IMR-90 (cell line): Measurements from ENCODE around the gene PPP1R9A. TPM values are rescaled to one million over a fixed set of nuclear protein-coding genes. Genes with fewer than 3 reads are reported as not detected.

Experiments
- ATAC-seq: fragments of 200-7000 bp; cut with Tn5 transposase; 2 replicates; pipeline ENCODE4 v1.9.1; 2020; ENCODE audit warnings: low read depth, mild to moderate bottlenecking, moderate library complexity
- BruUV-seq: library from RNA; stranded (reverse); fragments of 400-500 nt; replicated peaks from 2 replicates; lab custom pipeline; 2021; lab: Mats Ljungman, UMichigan
- CTCF ChIA-PET: fragments of 300-600 bp; formaldehyde crosslinking; extraction: SDS; loops from one replicate; lab custom pipeline; 2021; ENCODE audit warnings: antibody characterized with exemption; lab: Yijun Ruan, JAX
- POLR2A ChIA-PET: fragments of 300-600 bp; sonication (Branson Sonifier 250); formaldehyde crosslinking; loops from one replicate; lab custom pipeline; 2022; ENCODE audit warnings: antibody characterized with exemption; ENCODE audit not compliant: unreplicated experiment; lab: Charles Lee
- DNase-seq: peaks from one replicate; pipeline ENCODE4 v3.0.0; 2013
- H2AFZ ChIP-seq: replicated peaks from 2 replicates; pipeline ENCODE3; 2013; ENCODE audit warnings: low read length, mild to moderate bottlenecking; ENCODE audit not compliant: poor library complexity
- H2AK5ac ChIP-seq: 2 replicates; pipeline ENCODE4 v1.6.1; 2013; ENCODE audit warnings: low read depth, low read length, inconsistent platforms
- H2AK9ac ChIP-seq: replicated peaks from 2 replicates; pipeline ENCODE3; 2013; ENCODE audit warnings: mild to moderate bottlenecking, low read depth, low read length, moderate library complexity; ENCODE audit not compliant: poor library complexity
- H2BK120ac ChIP-seq: 2 replicates; pipeline ENCODE4 v1.6.1; 2013; ENCODE audit warnings: low read depth, low read length, inconsistent platforms
- H2BK15ac ChIP-seq: 3 replicates; pipeline ENCODE4 v1.6.1; 2013; ENCODE audit warnings: low read depth, low read length, inconsistent platforms
- H2BK20ac ChIP-seq: 2 replicates; pipeline ENCODE4 v1.6.1; 2013; ENCODE audit warnings: low read depth, mild to moderate bottlenecking, inconsistent platforms, low read length, moderate library complexity
- H2BK5ac ChIP-seq: 2 replicates; pipeline ENCODE4 v1.6.1; 2013; ENCODE audit warnings: mild to moderate bottlenecking, low read depth, low read length, inconsistent platforms; ENCODE audit not compliant: poor library complexity, severe bottlenecking
- H3K14ac ChIP-seq: replicated peaks from 2 replicates; pipeline ENCODE4 v1.6.1; 2013; ENCODE audit warnings: low read depth, low read length, inconsistent platforms
- H3K18ac ChIP-seq: 2 replicates; pipeline ENCODE4 v1.6.1; 2013; ENCODE audit warnings: low read depth, low read length, control low read depth
- H3K23ac ChIP-seq: 2 replicates; pipeline ENCODE4 v1.6.1; 2013; ENCODE audit warnings: low read depth, low read length, inconsistent platforms
- H3K27ac ChIP-seq: 2 replicates; pipeline ENCODE4 v1.5.1; 2013; ENCODE audit warnings: mild to moderate bottlenecking, control low read depth, low read length; ENCODE audit not compliant: insufficient read depth
- H3K27me3 ChIP-seq: 2 replicates; pipeline ENCODE4 v1.6.1; 2013; ENCODE audit warnings: low read length; ENCODE audit not compliant: control insufficient read depth, insufficient read depth
- H3K36me3 ChIP-seq: 2 replicates; pipeline ENCODE4 v1.6.1; 2013; ENCODE audit warnings: low read length, mixed read lengths; ENCODE audit not compliant: control insufficient read depth, insufficient read depth
- H3K4ac ChIP-seq: 2 replicates; pipeline ENCODE4 v1.6.1; 2013; ENCODE audit warnings: low read depth, low read length, inconsistent platforms
- H3K4me1 ChIP-seq: 2 replicates; pipeline ENCODE4 v1.6.1; 2013; ENCODE audit warnings: low read length, mixed read lengths; ENCODE audit not compliant: control insufficient read depth, insufficient read depth
- H3K4me2 ChIP-seq: 2 replicates; pipeline ENCODE4 v1.6.1; 2013; ENCODE audit warnings: low read depth, mild to moderate bottlenecking, control low read depth, low read length, moderate library complexity
- H3K4me3 ChIP-seq: 2 replicates; pipeline ENCODE4 v1.5.1; 2013; ENCODE audit warnings: low read depth, mild to moderate bottlenecking, control low read depth, low read length, moderate library complexity; ENCODE audit not compliant: insufficient read depth
- H3K56ac ChIP-seq: 2 replicates; pipeline ENCODE4 v1.6.1; 2013; ENCODE audit warnings: low read length, inconsistent platforms; ENCODE audit not compliant: insufficient read depth; ENCODE audit errors: extremely low read depth
- H3K79me1 ChIP-seq, 2 experiments: 2 replicates each; pipeline ENCODE4 v1.6.1; 2013; ENCODE audit warnings: low read length in 2 of 2, inconsistent platforms in 1 of 2, low read depth in 1 of 2
- H3K9ac ChIP-seq: 2 replicates; pipeline ENCODE4 v1.6.1; 2013; ENCODE audit warnings: low read depth, low read length, control low read depth
- H3K9me1 ChIP-seq: 2 replicates; pipeline ENCODE4 v1.6.1; 2013; ENCODE audit warnings: low read length, inconsistent platforms; ENCODE audit not compliant: insufficient read depth
- H3K9me3 ChIP-seq: 2 replicates; pipeline ENCODE4 v1.6.1; 2013; ENCODE audit warnings: low read length; ENCODE audit not compliant: control insufficient read depth, insufficient read depth
- H4K20me1 ChIP-seq: 2 replicates; pipeline ENCODE4 v1.6.1; 2013; ENCODE audit warnings: low read length, inconsistent platforms; ENCODE audit not compliant: insufficient read depth
- H4K5ac ChIP-seq: 2 replicates; pipeline ENCODE4 v1.6.1; 2013; ENCODE audit warnings: mild to moderate bottlenecking, low read depth, low read length, control low read depth
- H4K8ac ChIP-seq, 2 experiments: 2 replicates each; pipeline ENCODE4 v1.6.1; 2013; ENCODE audit warnings: low read depth in 2 of 2, low read length in 2 of 2, control low read depth in 1 of 2, inconsistent platforms in 1 of 2
- H4K91ac ChIP-seq: 2 replicates; pipeline ENCODE4 v1.6.1; 2013; ENCODE audit warnings: low read depth, low read length, inconsistent platforms; ENCODE audit not compliant: insufficient read depth
- BHLHE40 ChIP-seq: fragments of 150-350 bp; IDR thresholded peaks from 2 replicates; pipeline ENCODE4 v1.6.1; 2016; ENCODE audit warnings: mild to moderate bottlenecking, low read depth, low read length
- CEBPB ChIP-seq: IDR thresholded peaks from 2 replicates; pipeline ENCODE4 v1.6.1; 2012; ENCODE audit warnings: low read depth, low read length, improper control_type of control experiment
- CHD1 ChIP-seq: IDR thresholded peaks from 2 replicates; pipeline ENCODE4 v1.6.1; 2012; ENCODE audit warnings: low read depth, low read length, improper control_type of control experiment
- FOS ChIP-seq: fragments of 150-350 bp; IDR thresholded peaks from 2 replicates; pipeline ENCODE4 v1.6.1; 2016; ENCODE audit warnings: low read depth, low read length
- MAFK ChIP-seq: IDR thresholded peaks from 2 replicates; pipeline ENCODE4 v1.6.1; 2012; ENCODE audit warnings: low read depth, low read length, improper control_type of control experiment
- MAZ ChIP-seq: IDR thresholded peaks from 2 replicates; pipeline ENCODE4 v1.6.1; 2012; ENCODE audit warnings: low read depth, mild to moderate bottlenecking, low read length, improper control_type of control experiment, moderate library complexity, borderline replicate concordance
- MXI1 ChIP-seq: IDR thresholded peaks from 2 replicates; pipeline ENCODE4 v1.6.1; 2012; ENCODE audit warnings: low read depth, mild to moderate bottlenecking, low read length, moderate library complexity, borderline replicate concordance
- NFE2L2 ChIP-seq: fragments of 150-350 bp; IDR thresholded peaks from 2 replicates; pipeline ENCODE4 v1.6.1; 2016; ENCODE audit warnings: low read depth, mild to moderate bottlenecking, low read length
- POLR2A ChIP-seq: IDR thresholded peaks from 2 replicates; pipeline ENCODE4 v1.6.1; 2012; ENCODE audit warnings: mild to moderate bottlenecking, low read depth, low read length
- RAD21 ChIP-seq: IDR thresholded peaks from 2 replicates; pipeline ENCODE4 v1.6.1; 2012; ENCODE audit warnings: low read length, improper control_type of control experiment
- RCOR1 ChIP-seq: IDR thresholded peaks from 2 replicates; pipeline ENCODE4 v1.6.1; 2012; ENCODE audit warnings: mild to moderate bottlenecking, low read length, improper control_type of control experiment; ENCODE audit not compliant: insufficient replicate concordance
- RFX5 ChIP-seq: IDR thresholded peaks from 2 replicates; pipeline ENCODE4 v1.8.0; 2012; ENCODE audit warnings: low read depth, mild to moderate bottlenecking, low read length, moderate library complexity
- SMC3 ChIP-seq: fragments of 150-350 bp; IDR thresholded peaks from 2 replicates; pipeline ENCODE4 v1.6.1; 2016; ENCODE audit warnings: low read depth, mild to moderate bottlenecking, antibody characterized with exemption, low read length, moderate library complexity
- WGBS, 2 experiments: methylation state at CpG; one replicate each; pipeline versions ENCODE4 v1.1.5 to v1.1.7; 2013; ENCODE audit warnings: missing lambda C conversion rate in 2 of 2; ENCODE audit not compliant: insufficient read length in 1 of 2; ENCODE audit errors: extremely low coverage in 2 of 2; 5-methylcytosine and 5-hydroxymethylcytosine counted together
- dilution Hi-C: fragments of 300-500 bp; cut with HindIII; formaldehyde crosslinking; loops from one replicate; pipeline ENCODE4 v1.14.3; 2018; ENCODE audit warnings: low sequenced_read_pairs; ENCODE audit not compliant: unreplicated experiment
- in situ Hi-C: fragments of 300-500 bp; cut with MboI; formaldehyde crosslinking; loops from 3 replicates; pipeline ENCODE4 v1.14.3; 2019; ENCODE audit warnings: low sequenced_read_pairs, inconsistent platforms, mixed read lengths
- intact Hi-C: fragments of 100-400 bp; cut with micrococcal nuclease; formaldehyde crosslinking; loops from 2 replicates; pipeline ENCODE4 v1.10.0; 2022
- polyA plus RNA-seq, 3 experiments: library from polyadenylated mRNA; depleted of rRNA; stranded (reverse); fragments of >200 nt; gene quantifications; 2 replicates each; pipeline ENCODE4 v1.2.3, GENCODE V29; 2012; ENCODE audit warnings: low replicate concordance in 1 of 3
- total RNA-seq: library from RNA; depleted of rRNA; stranded (reverse); fragments of >200 nt; gene quantifications from 2 replicates; pipeline ENCODE4 v1.2.3, GENCODE V29; 2012
- TF ChIP-seq, protein P1 (sequence below): conservative IDR thresholded peaks from 2 replicates; pipeline ENCODE4 v1.5.1; 2012; ENCODE audit warnings: mild to moderate bottlenecking, low read depth, low read length, improper control_type of control experiment
- TF ChIP-seq, protein P2 (sequence below): fragments of 150-350 bp; IDR thresholded peaks from 2 replicates; pipeline ENCODE4 v1.6.1; 2017; ENCODE audit warnings: mild to moderate bottlenecking, antibody characterized with exemption, low read length, low read depth
- TF ChIP-seq, protein P3 (sequence below): fragments of 150-350 bp; IDR thresholded peaks from 2 replicates; pipeline ENCODE4 v1.6.1; 2016; ENCODE audit warnings: low read depth, mild to moderate bottlenecking, low read length, moderate library complexity, borderline replicate concordance

PPP1R9A gene
- total and polyA plus RNA-seq, 2 of the 4 experiments (the other 2 are of a cell fraction): not detected

DNA sequence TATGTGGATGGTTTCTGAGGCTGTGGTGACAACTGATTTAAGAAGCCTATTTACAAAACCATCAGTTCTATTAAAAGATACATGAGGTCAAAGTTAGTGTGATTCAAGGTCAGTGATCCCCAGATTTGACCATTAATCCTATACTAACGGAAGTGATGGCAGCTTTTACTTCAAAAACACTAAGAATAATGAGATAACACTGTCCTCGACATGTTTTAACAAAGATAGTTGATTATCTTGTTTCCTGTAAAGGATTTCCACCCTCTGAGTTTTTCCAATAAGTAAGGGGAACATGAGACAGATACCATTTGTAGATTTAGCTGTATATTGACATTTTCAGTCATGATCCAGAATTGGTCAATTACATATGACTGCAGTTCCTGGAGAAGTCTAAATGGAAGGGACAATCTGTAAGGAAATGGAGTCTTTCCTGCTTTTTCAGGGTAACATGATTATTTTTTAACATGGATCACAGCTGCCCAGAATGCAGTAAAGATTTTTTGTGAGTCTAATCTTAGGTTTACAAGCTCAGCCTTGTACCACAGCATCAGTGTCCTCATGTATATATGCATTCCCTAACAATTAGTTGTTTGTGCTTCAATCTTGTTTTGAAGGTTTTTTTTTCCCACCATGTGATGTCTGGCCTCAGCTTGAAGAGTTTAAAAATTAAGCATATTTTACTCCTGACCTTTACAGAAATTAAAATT is 188.0 kb downstream of the PPP1R9A start:
- H3K56ac ChIP-seq: no peak overlapping the region
- H2BK20ac ChIP-seq: no peak overlapping the region
- no peak overlapping the region for H3K9ac ChIP-seq
- no peaks in the 10 kb centered on the region for H3K4me1 ChIP-seq
- H3K23ac ChIP-seq: no peak overlapping the region
- DNase-seq (no peak), ATAC-seq (no peak)
- H3K27me3 ChIP-seq: no peaks in the 10 kb centered on the region
- in situ Hi-C loops (no loop called here), intact Hi-C loops (no loop called here), dilution Hi-C loops (no loop called here)
- no peak overlapping the region for H4K8ac ChIP-seq
- no peak overlapping the region for H3K27ac ChIP-seq
- H3K18ac ChIP-seq: no peak overlapping the region
- no peak overlapping the region for H2BK120ac ChIP-seq
- H4K20me1 ChIP-seq: no peaks in the 10 kb centered on the region
- no peak overlapping the region for H4K91ac ChIP-seq
- H2AK5ac ChIP-seq: no peak overlapping the region
- H4K5ac ChIP-seq: no peak overlapping the region
- TF ChIP-seq MAZ: no peak
- no peak for TF ChIP-seq RCOR1
- TF ChIP-seq MAFK: no peak
- TF ChIP-seq POLR2A: no peak
- TF ChIP-seq CEBPB: no peak
- no peak for TF ChIP-seq RAD21
- no peak for TF ChIP-seq CHD1
- TF ChIP-seq, protein P1, sequence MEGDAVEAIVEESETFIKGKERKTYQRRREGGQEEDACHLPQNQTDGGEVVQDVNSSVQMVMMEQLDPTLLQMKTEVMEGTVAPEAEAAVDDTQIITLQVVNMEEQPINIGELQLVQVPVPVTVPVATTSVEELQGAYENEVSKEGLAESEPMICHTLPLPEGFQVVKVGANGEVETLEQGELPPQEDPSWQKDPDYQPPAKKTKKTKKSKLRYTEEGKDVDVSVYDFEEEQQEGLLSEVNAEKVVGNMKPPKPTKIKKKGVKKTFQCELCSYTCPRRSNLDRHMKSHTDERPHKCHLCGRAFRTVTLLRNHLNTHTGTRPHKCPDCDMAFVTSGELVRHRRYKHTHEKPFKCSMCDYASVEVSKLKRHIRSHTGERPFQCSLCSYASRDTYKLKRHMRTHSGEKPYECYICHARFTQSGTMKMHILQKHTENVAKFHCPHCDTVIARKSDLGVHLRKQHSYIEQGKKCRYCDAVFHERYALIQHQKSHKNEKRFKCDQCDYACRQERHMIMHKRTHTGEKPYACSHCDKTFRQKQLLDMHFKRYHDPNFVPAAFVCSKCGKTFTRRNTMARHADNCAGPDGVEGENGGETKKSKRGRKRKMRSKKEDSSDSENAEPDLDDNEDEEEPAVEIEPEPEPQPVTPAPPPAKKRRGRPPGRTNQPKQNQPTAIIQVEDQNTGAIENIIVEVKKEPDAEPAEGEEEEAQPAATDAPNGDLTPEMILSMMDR: no peak
- TF ChIP-seq RFX5: no peak
- TF ChIP-seq NFE2L2: no peak
- TF ChIP-seq FOS: no peak
- TF ChIP-seq BHLHE40: no peak
- TF ChIP-seq MXI1: no peak
- TF ChIP-seq, protein P2, sequence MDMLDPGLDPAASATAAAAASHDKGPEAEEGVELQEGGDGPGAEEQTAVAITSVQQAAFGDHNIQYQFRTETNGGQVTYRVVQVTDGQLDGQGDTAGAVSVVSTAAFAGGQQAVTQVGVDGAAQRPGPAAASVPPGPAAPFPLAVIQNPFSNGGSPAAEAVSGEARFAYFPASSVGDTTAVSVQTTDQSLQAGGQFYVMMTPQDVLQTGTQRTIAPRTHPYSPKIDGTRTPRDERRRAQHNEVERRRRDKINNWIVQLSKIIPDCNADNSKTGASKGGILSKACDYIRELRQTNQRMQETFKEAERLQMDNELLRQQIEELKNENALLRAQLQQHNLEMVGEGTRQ: no peak
- TF ChIP-seq, protein P3, sequence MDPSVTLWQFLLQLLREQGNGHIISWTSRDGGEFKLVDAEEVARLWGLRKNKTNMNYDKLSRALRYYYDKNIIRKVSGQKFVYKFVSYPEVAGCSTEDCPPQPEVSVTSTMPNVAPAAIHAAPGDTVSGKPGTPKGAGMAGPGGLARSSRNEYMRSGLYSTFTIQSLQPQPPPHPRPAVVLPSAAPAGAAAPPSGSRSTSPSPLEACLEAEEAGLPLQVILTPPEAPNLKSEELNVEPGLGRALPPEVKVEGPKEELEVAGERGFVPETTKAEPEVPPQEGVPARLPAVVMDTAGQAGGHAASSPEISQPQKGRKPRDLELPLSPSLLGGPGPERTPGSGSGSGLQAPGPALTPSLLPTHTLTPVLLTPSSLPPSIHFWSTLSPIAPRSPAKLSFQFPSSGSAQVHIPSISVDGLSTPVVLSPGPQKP: no peak
- TF ChIP-seq SMC3: no peak
- no peak overlapping the region for H3K14ac ChIP-seq
- H3K36me3 ChIP-seq: no peaks in the 10 kb centered on the region
- no peaks in the 10 kb centered on the region for H3K79me1 ChIP-seq
- H2AK9ac ChIP-seq: no peak overlapping the region
- no peak overlapping the region for H3K4me3 ChIP-seq
- no peaks in the 10 kb centered on the region for H3K9me1 ChIP-seq
- CTCF ChIA-PET: no interaction called here
- H3K9me3 ChIP-seq: no peaks in the 10 kb centered on the region
- no peak overlapping the region for H3K4ac ChIP-seq
- POLR2A ChIA-PET: no interaction called here
- H2AFZ ChIP-seq: no peak overlapping the region
- H2BK5ac ChIP-seq: no peak overlapping the region
- no CpG with 5 or more reads among the region's 2 CpGs for WGBS, 2 experiments
- no peak overlapping the region for H2BK15ac ChIP-seq
- no TSS peak for BruUV-seq
- no peak overlapping the region for H3K4me2 ChIP-seq
